LoVo (cell line): ENCODE data around the gene ZDHHC19.
A peak's percentile ranks its signal among the peaks of the same experiment; 100 is the strongest.
"Not testable (repeated sequence)": the region's sequence is repeated elsewhere in the genome, so short reads cannot be mapped to it uniquely, and the experiment has no call there.

Experiments used
- DNase-seq: peaks from one replicate; pipeline ENCODE4 v3.0.0-alpha.2; 2016; ENCODE audit warnings: low spot score

The ZDHHC19 gene

GRCh38 chr3:196177967-196178366, 33.2 kb downstream of the ZDHHC19 start:
- no peak for DNase-seq

GRCh38 chr3:196177567-196177966, 33.6 kb downstream of the ZDHHC19 start:
- no peak for DNase-seq

GRCh38 chr3:196175722-196176121, 35.5 kb downstream of the ZDHHC19 start:
- DNase-seq, result no peak

GRCh38 chr3:196175116-196175625, 36.0 kb downstream of the ZDHHC19 start:
- no peak for DNase-seq

GRCh38 chr3:196174652-196175051, 36.5 kb downstream of the ZDHHC19 start:
- no peak for DNase-seq

- DNase-seq, result not testable (repeated sequence)
These were observed 40.9 kb downstream of the ZDHHC19 start for GRCh38 chr3:196170296-196170695.

GRCh38 chr3:196169836-196170240, 41.4 kb downstream of the ZDHHC19 start:
- DNase-seq, result no peak

GRCh38 chr3:196168808-196169391, 42.3 kb downstream of the ZDHHC19 start:
- peak; percentile 35 for DNase-seq

GRCh38 chr3:196166741-196167140, 44.5 kb downstream of the ZDHHC19 start:
- DNase-seq, result no peak

- no peak for DNase-seq
These were observed 45.4 kb downstream of the ZDHHC19 start for GRCh38 chr3:196165850-196166249.

- not testable (repeated sequence) for DNase-seq
These were observed 46.1 kb downstream of the ZDHHC19 start for GRCh38 chr3:196165006-196165575.

GRCh38 chr3:196164576-196164975, 46.6 kb downstream of the ZDHHC19 start:
- no peak for DNase-seq

- DNase-seq, result no peak
These were observed 47.3 kb downstream of the ZDHHC19 start for GRCh38 chr3:196163666-196164493.

- DNase-seq, result no peak
These were observed 48.0 kb downstream of the ZDHHC19 start for GRCh38 chr3:196163212-196163611.

GRCh38 chr3:196162679-196163078, 48.5 kb downstream of the ZDHHC19 start:
- no peak for DNase-seq

GRCh38 chr3:196159952-196160804, 51.0 kb downstream of the ZDHHC19 start:
- no peak for DNase-seq

GRCh38 chr3:196159526-196159925, 51.7 kb downstream of the ZDHHC19 start:
- no peak for DNase-seq

GRCh38 chr3:196156160-196156559, 55.0 kb downstream of the ZDHHC19 start:
- DNase-seq, result no peak

- no peak for DNase-seq
These were observed 60.7 kb downstream of the ZDHHC19 start for GRCh38 chr3:196150481-196150880.

GRCh38 chr3:196149831-196150301, 61.3 kb downstream of the ZDHHC19 start:
- DNase-seq, result no peak

GRCh38 chr3:196149375-196149774, 61.8 kb downstream of the ZDHHC19 start:
- DNase-seq, result no peak
